Activated T-cell treated with anti-CD3 and anti-CD28 coated beads, Interleukin-2, amount 50 U/mL, for 48 hours (primary cell): ENCODE results near the gene CLNS1A.
"Not testable (repeated sequence)": the region's sequence is repeated elsewhere in the genome, so short reads cannot be mapped to it uniquely, and the experiment has no call there.

Experiments used
- DNase-seq, 2 experiments: peaks; one replicate each; pipeline ENCODE4 v3.0.0-alpha.2; 2020

Gene CLNS1A

GRCh38 chr11:77637345-77638165 lies at the start of gene CLNS1A:
Gene CLNS1A (minus strand): TSS chr11:77637794. CDS start chr11:77637714, 80 bp downstream.
- peak; percentile 84 to 89 for DNase-seq

DNA sequence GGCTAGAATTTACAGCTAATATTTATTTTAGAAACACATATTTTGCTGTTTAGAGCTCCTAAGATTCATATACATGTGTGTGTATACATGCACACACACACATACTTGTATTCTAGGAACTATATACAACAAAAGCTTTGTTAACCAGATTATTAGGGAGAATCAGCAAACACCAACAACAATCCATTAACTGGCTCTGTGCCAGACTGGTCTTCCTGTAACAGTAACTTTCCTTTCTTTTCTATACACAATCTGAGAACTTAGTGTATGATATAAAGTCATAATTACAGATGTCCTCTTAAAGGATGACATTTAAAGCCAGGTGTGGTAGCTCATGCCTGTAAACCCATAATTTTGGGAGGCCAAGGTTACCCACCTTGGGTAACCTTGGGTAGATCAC lies 49.5 kb upstream of the CLNS1A start:
- DNase-seq = no peak

DNA sequence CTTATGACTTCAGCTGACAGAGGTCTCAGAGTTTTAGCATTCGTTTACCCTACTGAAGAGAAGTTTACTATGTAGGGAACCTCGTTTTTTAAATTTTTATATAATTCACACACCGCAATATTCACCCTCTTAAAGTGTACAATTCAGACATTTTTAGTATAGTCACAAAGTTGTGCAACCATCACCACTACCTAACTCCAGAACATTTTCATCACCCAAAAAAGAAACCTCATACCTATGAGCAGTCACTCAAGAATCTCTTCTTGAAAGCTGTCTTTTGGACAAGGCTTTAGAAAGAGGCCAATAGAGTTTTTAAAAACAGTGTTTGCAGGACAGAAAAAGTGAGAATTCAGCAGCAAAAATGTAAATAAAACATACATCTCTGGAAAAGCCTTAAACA lies 39.5 kb upstream of the CLNS1A start:
- no peak for DNase-seq

DNA sequence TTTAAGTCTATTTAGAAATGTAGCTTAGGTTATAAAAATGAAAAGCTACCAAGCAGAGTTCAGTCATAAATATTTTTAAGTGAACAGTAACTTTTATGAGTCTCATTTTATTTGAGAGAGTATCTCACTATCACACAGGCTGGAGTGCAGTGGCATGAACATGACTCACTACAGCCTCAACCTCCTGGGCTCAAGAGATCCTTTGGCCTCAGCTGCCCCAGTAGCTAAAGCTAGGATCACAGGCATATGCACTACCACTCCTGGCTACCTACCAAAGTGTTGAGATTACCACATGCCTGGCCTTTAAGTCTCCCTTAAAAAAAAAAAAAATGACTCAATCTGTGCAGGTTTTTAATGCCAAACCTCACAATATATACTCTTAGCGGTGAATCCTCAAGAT lies 34.7 kb upstream of the CLNS1A start:
- DNase-seq = no peak

GRCh38 chr11:77669848-77670511 lies 32.4 kb upstream of the CLNS1A start:
- no peak for DNase-seq

GRCh38 chr11:77668760-77669159 lies 31.2 kb upstream of the CLNS1A start:
- DNase-seq = no peak

DNA sequence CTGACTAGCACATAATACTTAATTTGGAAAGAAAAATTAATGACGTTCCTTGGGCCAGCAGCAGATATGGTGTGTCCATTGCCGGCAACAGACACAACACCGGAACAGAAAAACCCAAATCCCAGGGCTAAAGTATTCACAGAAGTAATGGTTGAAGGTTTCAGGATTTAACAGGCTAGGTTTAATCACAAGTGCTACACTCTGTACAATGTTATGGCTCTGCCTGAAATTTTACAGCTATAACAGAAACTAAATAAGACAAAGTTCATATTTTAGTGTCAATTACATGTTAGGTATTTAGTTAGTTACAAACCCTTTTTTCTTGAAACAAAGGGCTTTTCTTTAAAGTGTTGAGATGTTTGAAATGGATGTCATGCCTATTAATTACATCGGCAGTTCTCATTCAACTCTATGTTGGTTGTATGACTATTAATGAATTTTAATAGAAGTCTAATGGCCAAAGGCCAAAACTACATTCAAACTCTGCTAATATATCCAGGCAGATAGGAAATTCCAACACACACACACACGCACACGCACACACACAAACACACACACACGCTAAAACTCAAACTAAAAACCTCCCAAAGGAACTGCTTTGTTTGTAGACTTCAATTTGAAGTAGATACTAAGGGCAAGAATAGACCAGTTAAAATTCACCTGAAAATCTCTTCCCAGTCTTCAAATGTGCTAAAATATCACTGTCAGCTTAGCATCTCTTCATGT lies 27.8 kb upstream of the CLNS1A start:
- no peak for DNase-seq

GRCh38 chr11:77661670-77662069 lies 24.1 kb upstream of the CLNS1A start:
- DNase-seq = no peak

GRCh38 chr11:77660947-77661346 lies 23.4 kb upstream of the CLNS1A start:
- DNase-seq = no peak

GRCh38 chr11:77658213-77659013 lies 20.8 kb upstream of the CLNS1A start:
- DNase-seq = no peak

DNA sequence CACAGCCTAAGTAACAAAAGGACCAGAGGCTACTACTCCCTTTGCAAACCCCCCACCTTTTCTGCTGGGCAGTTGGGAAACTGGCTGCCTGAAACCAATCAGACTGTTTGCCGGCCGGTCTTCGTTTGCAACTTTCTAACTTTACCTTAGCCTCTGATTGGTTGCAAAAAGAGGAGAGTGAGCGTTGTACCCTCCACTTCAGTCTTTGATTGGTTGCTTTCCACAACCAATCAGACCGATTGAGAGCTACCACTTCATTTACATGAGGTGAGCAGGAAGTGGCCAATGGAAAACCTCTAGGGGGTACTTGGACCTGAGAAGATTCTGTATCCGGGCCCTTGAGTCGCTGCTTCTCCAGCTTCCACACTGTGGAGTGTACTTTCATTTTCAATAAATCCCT lies 18.8 kb upstream of the CLNS1A start:
- no peak for DNase-seq

DNA sequence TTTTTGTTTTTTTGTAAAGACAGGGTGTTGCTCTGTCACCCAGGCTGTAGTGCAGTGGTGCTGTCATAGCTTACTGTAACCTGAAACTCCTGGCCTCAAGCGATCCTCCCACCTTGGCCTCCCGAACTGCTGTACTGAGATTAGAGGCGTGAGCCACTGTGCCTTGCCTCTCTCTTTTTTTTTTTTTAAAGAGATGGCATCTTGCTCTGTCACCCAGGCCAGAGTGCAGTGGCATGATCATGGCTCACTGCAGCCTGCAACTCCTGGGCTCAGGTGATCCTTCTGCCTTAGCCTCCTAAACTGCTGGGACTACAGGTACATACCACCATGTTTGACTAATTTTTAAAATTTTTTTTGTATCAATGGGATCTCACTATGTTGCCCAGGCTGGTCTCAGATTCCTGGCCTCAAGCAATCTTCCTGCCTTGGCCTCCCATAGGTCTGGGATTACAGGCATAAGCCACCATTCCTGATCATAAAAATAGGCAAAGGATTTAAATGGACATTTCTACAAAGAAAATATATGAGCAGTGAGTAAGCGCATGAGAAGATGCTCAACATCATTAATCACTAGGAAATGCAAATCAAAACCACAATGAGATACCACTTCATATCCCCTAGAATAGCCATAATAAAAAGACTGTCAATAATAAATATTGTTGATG lies 17.3 kb upstream of the CLNS1A start:
- DNase-seq = no peak

- DNase-seq = no peak
These were observed 12.5 kb upstream of the CLNS1A start for GRCh38 chr11:77650123-77650522.

- DNase-seq = no peak
These were observed 10.2 kb upstream of the CLNS1A start for GRCh38 chr11:77647654-77648305.

- no peak for DNase-seq
These were observed 7.3 kb upstream of the CLNS1A start for GRCh38 chr11:77644887-77645286.

DNA sequence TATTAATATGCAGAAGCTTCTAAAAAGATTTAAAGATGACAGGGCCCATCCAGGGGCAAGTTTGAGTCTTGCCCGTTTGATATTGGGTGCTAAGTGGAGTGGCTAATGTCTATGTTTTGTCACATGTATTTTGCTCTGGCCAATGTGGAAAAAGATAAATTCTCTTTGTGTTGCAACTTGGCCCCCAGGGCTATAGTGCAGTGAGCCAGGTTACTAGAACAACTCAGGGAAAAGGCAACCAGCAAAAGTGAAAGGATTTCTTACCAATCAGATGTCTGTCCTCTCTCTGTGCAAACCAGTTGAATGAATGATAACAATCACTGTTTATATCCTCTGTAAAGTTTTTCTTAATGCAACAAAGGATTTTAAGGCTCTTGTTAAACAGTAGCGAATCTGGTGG lies 4.6 kb upstream of the CLNS1A start:
- DNase-seq = no peak

DNA sequence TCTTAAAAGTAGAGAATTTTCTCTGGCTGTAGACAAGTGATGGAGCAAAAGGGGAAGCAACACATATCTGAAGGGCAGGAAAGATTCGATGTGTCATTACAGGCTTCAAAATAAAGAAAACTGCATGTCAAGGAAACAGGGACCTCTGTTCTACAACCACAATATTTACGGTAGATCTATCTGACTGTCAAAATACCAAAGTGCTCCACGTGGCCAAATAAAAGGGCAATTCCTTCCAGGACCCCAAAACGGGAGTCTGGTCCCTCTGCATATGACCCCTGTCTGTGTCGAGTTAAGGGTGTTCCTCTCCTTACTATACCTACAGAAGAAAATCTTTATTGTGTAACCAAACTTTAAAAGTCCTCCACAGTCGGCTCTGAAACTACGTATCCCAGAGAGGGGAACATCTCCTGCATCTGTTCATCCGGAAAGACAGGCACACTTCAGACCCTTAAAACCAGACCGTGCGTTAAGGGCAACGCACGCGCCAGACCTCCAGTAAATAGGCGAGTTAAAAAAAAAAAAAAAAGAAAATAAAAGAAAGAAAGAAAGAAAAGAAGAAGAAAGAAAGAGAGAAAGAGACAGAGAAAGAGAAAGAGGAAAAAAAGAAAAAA lies 756 bp downstream of the CLNS1A start:
- peak in 1 of 2 experiments; percentile 24 for DNase-seq

GRCh38 chr11:77633926-77634325 lies 3.7 kb downstream of the CLNS1A start:
- not testable (repeated sequence) for DNase-seq

DNA sequence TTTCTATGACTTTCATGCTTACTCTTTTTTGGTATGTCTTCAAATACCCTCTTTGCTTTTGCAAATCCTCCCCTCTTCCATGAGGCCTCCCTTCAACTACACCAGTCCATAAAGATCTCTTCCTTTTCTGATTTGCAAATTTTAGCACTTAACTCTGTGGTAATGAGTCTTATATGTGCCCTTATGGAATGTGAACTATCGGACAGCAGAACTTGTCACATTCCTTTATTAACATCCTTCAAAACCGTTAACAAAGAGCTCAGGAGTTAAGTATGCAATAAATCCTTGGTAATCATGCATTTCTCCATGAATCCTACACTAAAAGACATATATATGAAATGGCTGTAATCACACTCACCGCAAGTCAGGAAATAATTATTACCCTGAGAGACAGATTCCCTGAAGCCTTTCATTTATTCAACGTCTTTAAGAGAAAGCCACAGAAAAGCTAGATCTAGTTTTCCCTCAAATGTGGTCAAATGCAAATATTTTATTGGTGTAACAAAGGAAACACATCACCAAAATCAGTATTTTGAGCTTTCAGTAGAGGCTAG lies 7.4 kb downstream of the CLNS1A start:
- no peak for DNase-seq

DNA sequence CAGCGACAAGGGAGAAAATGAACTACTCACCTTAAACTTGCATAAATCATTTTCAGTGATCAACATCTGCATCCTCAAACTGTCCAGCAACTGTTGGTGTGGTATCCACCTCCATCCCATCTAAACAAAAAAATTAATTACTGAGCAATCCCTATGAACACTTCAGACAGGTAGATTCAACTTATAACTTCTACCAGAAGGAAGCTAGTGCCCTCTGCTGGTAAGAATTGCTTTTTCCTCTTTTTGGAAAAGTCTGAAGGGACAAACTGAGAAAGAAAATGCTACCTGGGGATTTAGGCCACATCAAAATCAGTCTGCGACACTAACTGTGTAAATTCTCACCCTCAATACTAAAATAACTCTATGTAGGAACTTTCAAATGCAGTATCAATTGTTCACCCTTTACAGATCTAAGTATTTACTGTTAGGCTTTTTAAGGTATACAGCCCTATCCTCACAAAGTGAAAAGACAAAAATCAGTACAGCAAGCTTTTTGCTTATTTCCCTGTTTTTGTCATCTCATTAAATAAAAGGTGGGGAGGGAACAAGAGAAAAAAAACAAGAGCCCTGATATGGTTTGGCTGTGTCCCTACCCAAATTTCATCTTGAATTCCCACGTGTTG lies 17.9 kb downstream of the CLNS1A start:
- no peak for DNase-seq

DNA sequence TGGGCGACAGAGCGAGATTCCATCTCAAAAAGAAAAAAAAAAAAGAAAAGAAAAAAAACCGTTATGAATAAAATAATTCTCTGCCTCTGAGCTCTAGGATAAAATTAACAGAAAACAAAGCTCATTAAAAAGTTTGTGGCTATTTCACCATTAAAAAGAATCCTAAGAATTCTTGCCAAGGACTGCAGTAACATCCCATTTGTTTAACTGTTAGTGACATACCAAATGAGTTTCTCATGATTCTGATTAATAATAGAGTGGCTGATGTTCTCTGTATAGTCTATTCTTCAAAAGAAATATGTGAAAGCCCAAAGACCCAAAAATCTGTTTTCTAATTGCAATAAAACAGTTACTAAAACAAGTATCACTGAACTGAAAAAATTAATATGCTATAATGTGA lies 19.7 kb downstream of the CLNS1A start:
- no peak for DNase-seq
